DND-41 (cell line): Measurements from ENCODE around the gene DNTT.
"Not testable (repeated sequence)": the region's sequence is repeated elsewhere in the genome, so short reads cannot be mapped to it uniquely, and the experiment has no call there.

ENCODE experiments used
- ATAC-seq: fragments of 200-7000 bp; cut with Tn5 transposase; 3 replicates; pipeline ENCODE4 v1.9.1; 2021; ENCODE audit warnings: low read depth; ENCODE audit not compliant: insufficient read depth
- DNase-seq: peaks from one replicate; pipeline ENCODE4 v3.0.0-alpha.2; 2020
- H2AFZ ChIP-seq: 2 replicates; pipeline ENCODE4 v1.6.0; 2012; ENCODE audit warnings: low read depth, low read length
- H3K27ac ChIP-seq: 2 replicates; pipeline ENCODE4 v1.5.1; 2012; ENCODE audit warnings: low read length, inconsistent platforms
- H3K27me3 ChIP-seq: fragments of 200-600 bp; sonication (generic); 2 replicates; pipeline ENCODE4 v1.6.0; 2012; ENCODE audit warnings: low read length, mild to moderate bottlenecking, inconsistent platforms; ENCODE audit not compliant: insufficient read depth, poor library complexity
- H3K36me3 ChIP-seq: 2 replicates; pipeline ENCODE4 v1.5.1; 2012; ENCODE audit warnings: low read length, inconsistent platforms; ENCODE audit not compliant: insufficient read depth
- H3K4me1 ChIP-seq: 2 replicates; pipeline ENCODE4 v1.5.1; 2012; ENCODE audit warnings: mild to moderate bottlenecking, low read length; ENCODE audit not compliant: insufficient read depth
- H3K4me2 ChIP-seq: 2 replicates; pipeline ENCODE4 v1.6.0; 2012; ENCODE audit warnings: mild to moderate bottlenecking, moderate library complexity, low read length, inconsistent platforms; ENCODE audit not compliant: insufficient read depth
- H3K4me3 ChIP-seq, 2 experiments: fragments of 200-600 bp in 1 of 2; shearing (Covaris generic) in 1 of 2; 2 replicates each; pipeline ENCODE4 v1.5.1; 2012 to 2016; ENCODE audit warnings: inconsistent platforms in 2 of 2, low read length in 2 of 2, mild to moderate bottlenecking in 2 of 2, low read depth in 1 of 2, moderate library complexity in 1 of 2
- H3K79me2 ChIP-seq: 2 replicates; pipeline ENCODE4 v1.6.0; 2012; ENCODE audit warnings: low read length, inconsistent platforms; ENCODE audit not compliant: insufficient read depth
- H3K9ac ChIP-seq: 2 replicates; pipeline ENCODE4 v1.6.0; 2012; ENCODE audit warnings: low read depth, mild to moderate bottlenecking, inconsistent platforms, low read length, moderate library complexity
- H3K9me3 ChIP-seq: 2 replicates; pipeline ENCODE4 v1.5.1; 2012; ENCODE audit warnings: low read length, moderate library complexity, mild to moderate bottlenecking, inconsistent platforms; ENCODE audit not compliant: insufficient read depth, severe bottlenecking
- H4K20me1 ChIP-seq: 2 replicates; pipeline ENCODE4 v1.6.0; 2012; ENCODE audit warnings: low read length; ENCODE audit not compliant: insufficient read depth
- EZH2 ChIP-seq: IDR thresholded peaks from 3 replicates; pipeline ENCODE4 v1.6.1; 2012; ENCODE audit warnings: borderline replicate concordance, low read depth, mild to moderate bottlenecking, moderate library complexity, low read length, inconsistent platforms; ENCODE audit not compliant: severe bottlenecking
- TF ChIP-seq, protein P1 (sequence below): IDR thresholded peaks from 2 replicates; pipeline ENCODE4 v1.5.1; 2012; ENCODE audit warnings: borderline replicate concordance, low read length, moderate library complexity, mild to moderate bottlenecking; ENCODE audit not compliant: poor library complexity, severe bottlenecking; ENCODE audit errors: extremely low read depth

The DNTT gene

DNA sequence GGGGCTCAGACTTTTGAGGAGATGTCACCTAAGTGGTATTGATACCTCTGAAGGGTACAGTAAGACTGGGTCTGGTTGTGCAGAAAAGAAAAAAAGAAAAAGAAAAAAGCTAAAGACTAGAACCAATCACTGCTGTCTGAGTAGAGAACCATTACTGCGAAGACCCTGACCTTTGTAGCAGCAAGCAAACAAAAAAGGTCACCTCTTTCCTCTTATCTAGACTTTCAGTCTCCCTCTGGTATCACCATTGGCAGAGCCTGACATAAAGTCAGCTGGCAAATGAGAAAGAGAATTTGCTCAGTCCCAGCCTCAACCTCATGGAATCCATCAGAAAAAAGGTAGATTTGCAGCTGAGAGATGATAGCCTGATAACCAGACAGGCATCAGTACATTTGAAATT, 2.6 kb upstream of the DNTT start:
- peak overlapping the region; percentile 55 for H3K9ac ChIP-seq
- no peaks in the 10 kb centered on the region for H3K27me3 ChIP-seq
- no peaks in the 10 kb centered on the region for H3K9me3 ChIP-seq
- H4K20me1 ChIP-seq: no peaks in the 10 kb centered on the region
- ATAC-seq (no peak), DNase-seq (no peak)
- H3K27ac ChIP-seq: peak overlapping the region; percentile 92
- H3K79me2 ChIP-seq: peaks cover 78% of the 10 kb centered on the region
- H3K36me3 ChIP-seq: peaks cover 11% of the 10 kb centered on the region; the same call in 1 of the 2 replicates
- H2AFZ ChIP-seq: no peak overlapping the region; the same call in 1 of the 2 replicates
- peak overlapping the region; percentile 71 for H3K4me2 ChIP-seq
- peak overlapping the region in 1 of 2 experiments; percentile 49; a peak in 2 of 4 replicates for H3K4me3 ChIP-seq
- peaks cover 97% of the 10 kb centered on the region for H3K4me1 ChIP-seq
- TF ChIP-seq, protein P1, sequence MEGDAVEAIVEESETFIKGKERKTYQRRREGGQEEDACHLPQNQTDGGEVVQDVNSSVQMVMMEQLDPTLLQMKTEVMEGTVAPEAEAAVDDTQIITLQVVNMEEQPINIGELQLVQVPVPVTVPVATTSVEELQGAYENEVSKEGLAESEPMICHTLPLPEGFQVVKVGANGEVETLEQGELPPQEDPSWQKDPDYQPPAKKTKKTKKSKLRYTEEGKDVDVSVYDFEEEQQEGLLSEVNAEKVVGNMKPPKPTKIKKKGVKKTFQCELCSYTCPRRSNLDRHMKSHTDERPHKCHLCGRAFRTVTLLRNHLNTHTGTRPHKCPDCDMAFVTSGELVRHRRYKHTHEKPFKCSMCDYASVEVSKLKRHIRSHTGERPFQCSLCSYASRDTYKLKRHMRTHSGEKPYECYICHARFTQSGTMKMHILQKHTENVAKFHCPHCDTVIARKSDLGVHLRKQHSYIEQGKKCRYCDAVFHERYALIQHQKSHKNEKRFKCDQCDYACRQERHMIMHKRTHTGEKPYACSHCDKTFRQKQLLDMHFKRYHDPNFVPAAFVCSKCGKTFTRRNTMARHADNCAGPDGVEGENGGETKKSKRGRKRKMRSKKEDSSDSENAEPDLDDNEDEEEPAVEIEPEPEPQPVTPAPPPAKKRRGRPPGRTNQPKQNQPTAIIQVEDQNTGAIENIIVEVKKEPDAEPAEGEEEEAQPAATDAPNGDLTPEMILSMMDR: no peak
- TF ChIP-seq EZH2: no peak

DNA sequence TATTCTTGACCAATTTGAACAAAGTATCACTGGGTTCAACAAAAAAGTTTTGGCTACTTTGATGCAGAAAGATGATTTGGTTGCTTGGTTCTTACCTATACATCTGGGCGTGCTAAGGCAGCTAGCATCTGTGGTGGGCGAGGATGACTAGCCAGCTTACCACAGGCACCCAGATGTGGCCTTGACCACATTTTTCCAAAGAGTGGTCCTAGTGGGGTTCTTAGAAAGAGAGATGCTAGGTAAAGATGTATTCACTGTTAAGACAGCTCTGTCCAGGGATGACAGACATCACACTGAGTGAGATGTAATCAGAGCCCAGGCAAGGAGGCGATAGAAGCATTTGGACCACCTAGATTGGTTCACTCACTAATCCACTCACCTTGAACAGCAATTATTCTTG, 785 bp downstream of the DNTT start:
- ATAC-seq (peak; percentile 36), DNase-seq (peak; percentile 61)
- peaks cover 96% of the 10 kb centered on the region for H3K4me1 ChIP-seq
- H3K9me3 ChIP-seq: no peaks in the 10 kb centered on the region
- TF ChIP-seq EZH2: no peak
- TF ChIP-seq, protein P1: no peak
- no peaks in the 10 kb centered on the region for H4K20me1 ChIP-seq
- peaks cover 12% of the 10 kb centered on the region for H3K36me3 ChIP-seq
- peak overlapping the region; percentile 64 for H3K4me2 ChIP-seq
- H3K9ac ChIP-seq: peak overlapping the region; percentile 76
- H3K4me3 ChIP-seq: peak overlapping the region; percentile 43 to 57
- peaks cover 95% of the 10 kb centered on the region for H3K79me2 ChIP-seq
- peak overlapping the region; percentile 92 for H3K27ac ChIP-seq
- H2AFZ ChIP-seq: no peak overlapping the region
- H3K27me3 ChIP-seq: no peaks in the 10 kb centered on the region

DNA sequence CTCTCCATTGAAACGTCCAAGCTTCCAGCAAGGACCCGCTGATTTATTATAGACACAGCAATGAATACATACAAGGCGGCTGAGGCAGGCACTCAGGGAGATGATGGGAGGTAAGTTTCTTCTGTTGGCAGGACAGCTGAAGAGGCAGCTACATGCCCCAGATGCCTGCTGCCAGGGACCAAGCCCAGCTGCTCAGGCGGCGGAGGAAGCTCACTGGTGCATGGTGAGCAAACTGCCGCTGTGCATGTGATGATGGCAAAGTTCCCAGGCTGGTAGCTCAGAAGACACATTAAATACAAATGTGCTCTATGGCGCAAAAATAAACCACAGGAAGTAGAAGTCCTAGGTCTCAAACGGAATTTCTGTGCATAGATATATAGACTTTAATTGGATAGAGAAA, 2.3 kb downstream of the DNTT start:
- DNase-seq (peak; percentile 92), ATAC-seq (peak; percentile 87)
- Histone ChIP-seq H3K36me3 (peaks cover 12% of the 10 kb centered on the region), H3K27ac (peak overlapping the region; percentile 92), H2AFZ (peak overlapping the region; percentile 67), H3K79me2 (peaks cover 97% of the 10 kb centered on the region), H3K9me3 (no peaks in the 10 kb centered on the region), H3K27me3 (no peaks in the 10 kb centered on the region), H4K20me1 (no peaks in the 10 kb centered on the region), H3K4me2 (peak overlapping the region; percentile 64), H3K4me1 (peaks cover 96% of the 10 kb centered on the region), H3K9ac (peak overlapping the region; percentile 76), H3K4me3 (peak overlapping the region; percentile 43 to 57)
- TF ChIP-seq EZH2: no peak
- TF ChIP-seq, protein P1: no peak

DNA sequence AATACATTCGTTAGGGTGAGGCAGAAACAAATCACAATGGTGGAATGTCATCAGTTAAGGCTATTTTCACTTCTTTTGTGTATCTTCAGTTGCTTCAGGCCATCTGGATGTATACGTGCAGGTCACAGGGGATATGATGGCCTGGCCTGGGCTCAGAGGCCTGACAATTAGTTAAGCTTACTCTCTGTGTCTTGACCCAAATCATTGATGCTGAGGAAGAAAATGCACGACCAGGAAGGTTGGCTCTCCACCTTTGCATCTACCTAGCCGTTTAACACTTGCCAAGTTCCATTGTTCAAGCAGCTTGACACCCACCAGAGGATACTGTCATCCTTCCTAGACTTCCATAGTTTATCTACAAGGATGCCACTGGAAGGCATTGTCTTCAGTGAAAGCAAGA, 4.6 kb downstream of the DNTT start:
- Histone ChIP-seq H3K4me1 (peaks cover 96% of the 10 kb centered on the region), H3K27ac (peak overlapping the region; percentile 82), H3K4me2 (peak overlapping the region; percentile 56), H3K4me3 (peak overlapping the region in 1 of 2 experiments; percentile 45; a peak in 2 of 4 replicates), H3K9ac (peak overlapping the region; percentile 42; the same call in 1 of the 2 replicates), H3K79me2 (peaks cover 91% of the 10 kb centered on the region), H3K36me3 (peaks cover 12% of the 10 kb centered on the region)
- not testable (repeated sequence) for H3K9me3 ChIP-seq, DNase-seq, ATAC-seq, H3K27me3 ChIP-seq, H4K20me1 ChIP-seq, H2AFZ ChIP-seq
